Ascending aorta (tissue), 2 donors: ENCODE results near the gene TLCD5. TPM values are rescaled to one million over a fixed set of nuclear protein-coding genes. Genes with fewer than 3 reads are reported as not detected.

Source experiments
- DNase-seq, 2 donors: peaks; one replicate each; pipeline ENCODE4 v3.0.0-alpha.2; 2019; ENCODE audit warnings: low spot score in 2 of 2
- H3K27ac ChIP-seq, 2 donors: fragments of 200-600 bp; sonication (generic); one replicate each; pipeline ENCODE4 v1.5.1; 2016 to 2017; ENCODE audit warnings: mild to moderate bottlenecking in 1 of 2
- H3K27me3 ChIP-seq: fragments of 200-600 bp; sonication (generic); one replicate; pipeline ENCODE4 v1.5.1; 2017
- H3K36me3 ChIP-seq, 2 donors: fragments of 200-600 bp; sonication (generic); one replicate each; pipeline ENCODE4 v1.5.1; 2016
- H3K4me1 ChIP-seq, 2 donors: fragments of 200-600 bp; sonication (generic); one replicate each; pipeline ENCODE4 v1.5.1; 2016 to 2017; ENCODE audit warnings: mild to moderate bottlenecking in 1 of 2
- H3K4me3 ChIP-seq, 2 donors: fragments of 200-600 bp; sonication (generic); one replicate each; pipeline ENCODE4 v1.5.1; 2016 to 2017; ENCODE audit warnings: mild to moderate bottlenecking in 1 of 2
- H3K9me3 ChIP-seq, 2 donors: fragments of 200-600 bp; sonication (generic); one replicate each; pipeline ENCODE4 v1.5.1; 2016
- CTCF ChIP-seq, 3 experiments: fragments of 200-600 bp in 2 of 3; fragments of 450-650 bp in 1 of 3; sonication (generic) in 2 of 3; IDR thresholded peaks; one replicate each; pipeline ENCODE4 v1.5.1; 2016 to 2019; ENCODE audit warnings: antibody characterized with exemption in 3 of 3, mild to moderate bottlenecking in 1 of 3, moderate library complexity in 1 of 3
- intact Hi-C: fragments of 100-400 bp; cut with DNase I; formaldehyde crosslinking; loops from one replicate; pipeline ENCODE4 v1.15.1; 2023
- total RNA-seq: library from RNA; depleted of rRNA; stranded (reverse); fragments of >200 nt; gene quantifications from one replicate; pipeline ENCODE4 v1.1.0, GENCODE V29; 2016

Gene TLCD5
- total RNA-seq, 1 donor from 2014 or later = 8.4 TPM

GRCh38 chr11:120303004-120303637 lies 22.0 kb upstream of the TLCD5 start:
- H3K27me3 ChIP-seq = no peaks in the 10 kb centered on the region
- H3K4me1 ChIP-seq = peaks cover 0 to 4% of the 10 kb centered on the region in 2 donors
- peak; percentile 57 to 86 (median 81) for TF ChIP-seq CTCF (IDR thresholded peaks at IDR 0.05)
- H3K4me3 ChIP-seq = no peak overlapping the region
- H3K9me3 ChIP-seq = no peaks in the 10 kb centered on the region
- intact Hi-C loops = loop anchor here (5.0 to 10.0 kb wide), 2 partner anchors 576 to 638 kb away; partner anchors contain the start of gene NECTIN1
- peak in 1 of 2 donors; percentile 82 for DNase-seq
- H3K36me3 ChIP-seq = no peaks in the 10 kb centered on the region
- H3K27ac ChIP-seq = no peak overlapping the region

- Histone ChIP-seq H3K27me3 (no peaks in the 10 kb centered on the region), H3K36me3 (no peaks in the 10 kb centered on the region), H3K4me3 (no peak overlapping the region), H3K27ac (no peak overlapping the region), H3K9me3 (no peaks in the 10 kb centered on the region), H3K4me1 (peaks cover 0 to 4% of the 10 kb centered on the region in 2 donors)
- TF ChIP-seq CTCF (IDR thresholded peaks at IDR 0.05) = no peak
- intact Hi-C loops = loop anchor here (5.0 to 10.0 kb wide), 2 partner anchors 577 to 640 kb away; partner anchors contain the start of gene NECTIN1
- no peak for DNase-seq
These were observed 20.6 kb upstream of the TLCD5 start for GRCh38 chr11:120304526-120304925.

DNA sequence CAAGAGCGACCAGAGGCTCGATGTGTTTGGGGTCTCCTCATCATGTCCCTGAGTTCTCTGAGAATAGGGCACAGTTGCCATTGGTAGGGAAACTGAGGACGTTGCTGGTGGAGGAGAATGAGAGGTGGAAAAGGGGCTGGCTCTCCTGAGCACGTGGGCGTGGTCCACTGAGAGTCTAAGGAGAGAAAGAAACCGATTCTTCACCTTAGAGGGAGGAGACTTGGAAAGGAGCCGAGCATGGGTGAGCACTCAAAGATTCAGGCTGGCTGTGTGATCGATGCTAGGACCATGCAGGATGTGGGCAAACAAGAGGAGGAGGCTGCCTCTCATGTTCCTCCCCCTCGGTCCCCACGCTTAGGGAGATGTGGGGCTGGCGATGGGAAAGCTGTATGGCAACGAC lies 19.8 kb upstream of the TLCD5 start:
- no peak for DNase-seq
- peaks cover 0 to 2% of the 10 kb centered on the region in 2 donors for H3K4me1 ChIP-seq
- no peaks in the 10 kb centered on the region for H3K9me3 ChIP-seq
- no peak for TF ChIP-seq CTCF (IDR thresholded peaks at IDR 0.05)
- no peaks in the 10 kb centered on the region for H3K36me3 ChIP-seq
- intact Hi-C loops = loop anchor here (10.0 kb wide), 1 partner anchor 640 kb away; no protein-coding TSS in a partner anchor
- no peak overlapping the region for H3K27ac ChIP-seq
- no peak overlapping the region for H3K4me3 ChIP-seq
- H3K27me3 ChIP-seq = no peaks in the 10 kb centered on the region

GRCh38 chr11:120306519-120307242 lies 18.4 kb upstream of the TLCD5 start:
- peak in 1 of 2 donors; percentile 74 for DNase-seq
- peak in 1 of 3 experiments; percentile 20 for TF ChIP-seq CTCF (IDR thresholded peaks at IDR 0.05)
- intact Hi-C loops = loop anchor here (10.0 kb wide), 1 partner anchor 642 kb away; no protein-coding TSS in a partner anchor

GRCh38 chr11:120307476-120307875 lies 17.6 kb upstream of the TLCD5 start:
- no peaks in the 10 kb centered on the region for H3K27me3 ChIP-seq
- no peak overlapping the region for H3K4me3 ChIP-seq
- no peak for TF ChIP-seq CTCF (IDR thresholded peaks at IDR 0.05)
- H3K4me1 ChIP-seq = no peaks in the 10 kb centered on the region
- H3K9me3 ChIP-seq = no peaks in the 10 kb centered on the region
- intact Hi-C loops = loop anchor here (10.0 kb wide), 1 partner anchor 643 kb away; no protein-coding TSS in a partner anchor
- no peak overlapping the region for H3K27ac ChIP-seq
- no peaks in the 10 kb centered on the region for H3K36me3 ChIP-seq
- DNase-seq = no peak

More at GRCh38 chr11:120306519-120307242, 18.4 kb upstream of the TLCD5 start:
- no peaks in the 10 kb centered on the region for H3K27me3 ChIP-seq
- H3K36me3 ChIP-seq = no peaks in the 10 kb centered on the region
- no peaks in the 10 kb centered on the region for H3K4me1 ChIP-seq
- H3K4me3 ChIP-seq = no peak overlapping the region
- H3K27ac ChIP-seq = no peak overlapping the region
- H3K9me3 ChIP-seq = no peaks in the 10 kb centered on the region
